ENCODE measurements around the gene LIMS2.

LIMS2 gene

DNA sequence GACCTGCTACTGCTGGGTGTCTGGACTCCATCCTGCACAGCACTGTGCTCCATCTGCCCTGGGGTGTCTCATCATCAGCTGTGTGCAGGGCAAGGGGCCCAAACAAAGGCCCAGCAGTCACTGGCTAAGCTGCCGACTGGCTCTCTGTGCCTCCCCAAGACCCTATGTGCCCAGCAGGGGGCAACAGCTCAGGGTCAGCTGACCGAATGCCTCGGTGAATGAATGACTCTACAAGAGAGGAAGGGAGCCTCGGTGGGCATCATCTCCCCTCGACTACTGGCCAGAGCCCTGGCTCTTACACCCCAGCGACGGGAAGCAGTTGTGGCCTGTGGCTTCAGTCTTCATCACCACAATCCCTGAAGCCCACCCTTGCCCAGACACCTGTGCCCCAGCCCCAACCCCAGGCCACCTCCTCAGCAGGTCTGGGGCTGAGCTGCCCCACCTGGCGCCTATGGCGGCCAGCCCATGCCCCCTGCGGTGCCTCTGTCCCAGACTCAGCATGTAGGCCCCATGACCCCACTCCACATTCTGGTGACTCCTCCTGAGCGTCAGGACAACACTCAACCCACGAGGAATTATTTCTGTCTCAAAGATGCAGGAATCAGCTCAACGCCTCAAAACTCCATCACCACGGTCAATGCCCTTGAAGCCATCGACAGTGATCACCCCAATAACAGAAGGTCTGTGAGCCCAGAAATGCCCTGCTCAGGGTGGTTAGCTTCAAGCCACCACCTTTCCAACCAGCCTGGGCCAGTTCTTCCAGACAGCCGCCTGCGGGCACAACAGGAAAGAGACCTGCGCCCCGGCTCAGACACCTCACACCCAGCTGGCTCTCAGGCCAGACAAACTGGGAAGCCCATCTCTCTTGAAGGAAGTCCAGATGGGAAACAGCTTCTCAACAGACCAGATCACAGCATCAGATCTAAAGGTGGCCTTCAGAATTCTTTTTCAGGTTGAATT is 31.0 kb downstream of the LIMS2 start:
- TF ChIP-seq, protein P1, sequence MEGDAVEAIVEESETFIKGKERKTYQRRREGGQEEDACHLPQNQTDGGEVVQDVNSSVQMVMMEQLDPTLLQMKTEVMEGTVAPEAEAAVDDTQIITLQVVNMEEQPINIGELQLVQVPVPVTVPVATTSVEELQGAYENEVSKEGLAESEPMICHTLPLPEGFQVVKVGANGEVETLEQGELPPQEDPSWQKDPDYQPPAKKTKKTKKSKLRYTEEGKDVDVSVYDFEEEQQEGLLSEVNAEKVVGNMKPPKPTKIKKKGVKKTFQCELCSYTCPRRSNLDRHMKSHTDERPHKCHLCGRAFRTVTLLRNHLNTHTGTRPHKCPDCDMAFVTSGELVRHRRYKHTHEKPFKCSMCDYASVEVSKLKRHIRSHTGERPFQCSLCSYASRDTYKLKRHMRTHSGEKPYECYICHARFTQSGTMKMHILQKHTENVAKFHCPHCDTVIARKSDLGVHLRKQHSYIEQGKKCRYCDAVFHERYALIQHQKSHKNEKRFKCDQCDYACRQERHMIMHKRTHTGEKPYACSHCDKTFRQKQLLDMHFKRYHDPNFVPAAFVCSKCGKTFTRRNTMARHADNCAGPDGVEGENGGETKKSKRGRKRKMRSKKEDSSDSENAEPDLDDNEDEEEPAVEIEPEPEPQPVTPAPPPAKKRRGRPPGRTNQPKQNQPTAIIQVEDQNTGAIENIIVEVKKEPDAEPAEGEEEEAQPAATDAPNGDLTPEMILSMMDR (IDR thresholded peaks at IDR 0.05; ENCODE audit: low read depth, low read length, missing control alignments): no peak
- no peak overlapping the region for H3K4me3 ChIP-seq (ENCODE audit: low read depth, low read length)
- no peak for DNase-seq (ENCODE audit: low read depth)

GRCh38 chr2:127643439-127644065 is 31.8 kb downstream of the LIMS2 start:
- no peak for DNase-seq (ENCODE audit: low read depth)
- TF ChIP-seq, protein P1 (IDR thresholded peaks at IDR 0.05; ENCODE audit: low read depth, low read length, missing control alignments): no peak
- H3K4me3 ChIP-seq (ENCODE audit: low read depth, low read length): no peak overlapping the region

DNA sequence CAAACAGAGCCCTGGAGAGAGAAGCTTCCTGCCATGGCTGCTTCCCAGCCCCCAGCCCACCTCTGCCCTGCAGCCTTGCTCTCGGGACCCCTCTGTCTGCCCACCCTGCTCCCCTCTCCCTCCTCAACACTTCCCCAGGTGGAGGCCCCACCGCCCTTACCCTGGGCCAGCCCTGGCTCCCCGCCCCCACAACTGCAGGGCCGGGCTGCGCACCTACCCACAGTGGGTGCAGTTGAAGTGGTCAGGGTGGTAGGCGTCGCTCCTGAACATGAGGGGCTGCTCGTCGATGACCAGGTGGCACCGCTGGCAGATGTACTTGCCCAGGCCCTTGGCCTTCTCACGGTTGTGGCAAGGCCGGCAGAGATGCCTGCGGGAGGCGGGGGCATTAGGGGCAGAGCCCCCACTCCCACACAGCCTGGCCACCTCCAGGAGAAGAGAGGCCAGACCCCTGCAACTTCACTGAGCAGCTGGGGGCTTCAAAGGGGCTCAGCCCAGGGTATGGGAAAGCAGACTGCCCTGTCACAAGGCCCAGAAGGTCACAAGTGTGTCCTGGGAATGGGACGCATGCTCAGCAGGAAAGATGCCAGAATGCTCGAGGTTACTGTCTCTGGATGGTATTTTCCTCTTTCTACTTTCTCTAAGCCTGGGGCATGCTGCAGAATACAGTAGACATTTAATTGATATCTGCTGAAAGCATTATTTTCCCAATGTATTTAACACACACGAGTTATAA is 32.5 kb downstream of the LIMS2 start:
- TF ChIP-seq, protein P1 (IDR thresholded peaks at IDR 0.05; ENCODE audit: low read depth, low read length, missing control alignments): no peak

DNA sequence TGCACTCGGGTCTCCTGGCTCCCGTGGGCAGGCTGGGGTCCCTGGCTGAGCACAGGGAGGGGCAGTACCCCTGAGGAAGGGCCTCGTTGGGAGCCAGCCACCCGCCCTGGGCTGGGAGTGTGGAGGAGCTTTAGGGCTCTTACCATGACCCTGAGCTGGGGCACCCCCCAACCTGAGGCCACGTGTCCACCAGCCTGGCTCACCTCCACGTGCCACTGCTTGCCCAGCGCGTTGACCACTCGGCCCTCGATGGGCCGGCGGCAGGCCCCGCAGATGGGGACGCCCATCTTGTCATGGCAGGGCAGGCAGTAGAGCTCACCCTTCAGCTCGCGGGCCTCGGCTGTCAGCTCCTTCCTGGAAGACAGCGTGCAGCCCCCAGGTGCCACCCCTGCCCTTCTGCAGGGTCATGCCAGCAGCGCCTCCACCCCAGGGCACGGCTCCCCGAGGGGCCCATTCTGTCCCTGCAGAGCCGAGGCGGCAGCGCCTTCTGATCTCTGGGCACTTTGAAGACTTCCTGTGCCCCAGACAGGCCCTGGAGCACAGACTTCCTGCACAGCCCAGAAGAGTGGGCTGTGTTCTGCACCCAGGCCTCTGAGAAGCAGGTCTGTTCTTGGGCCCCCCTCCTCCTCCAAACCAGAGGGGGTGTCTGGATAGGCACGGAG is 33.4 kb downstream of the LIMS2 start:
- no peak overlapping the region for H3K4me3 ChIP-seq (ENCODE audit: low read depth, low read length)
- TF ChIP-seq, protein P1 (IDR thresholded peaks at IDR 0.05; ENCODE audit: low read depth, low read length, missing control alignments): no peak
- DNase-seq (ENCODE audit: low read depth): no peak

More for the DNA sequence above, 32.5 kb downstream of the LIMS2 start:
- no peak for DNase-seq (ENCODE audit: low read depth)
- no peak overlapping the region for H3K4me3 ChIP-seq (ENCODE audit: low read depth, low read length)

DNA sequence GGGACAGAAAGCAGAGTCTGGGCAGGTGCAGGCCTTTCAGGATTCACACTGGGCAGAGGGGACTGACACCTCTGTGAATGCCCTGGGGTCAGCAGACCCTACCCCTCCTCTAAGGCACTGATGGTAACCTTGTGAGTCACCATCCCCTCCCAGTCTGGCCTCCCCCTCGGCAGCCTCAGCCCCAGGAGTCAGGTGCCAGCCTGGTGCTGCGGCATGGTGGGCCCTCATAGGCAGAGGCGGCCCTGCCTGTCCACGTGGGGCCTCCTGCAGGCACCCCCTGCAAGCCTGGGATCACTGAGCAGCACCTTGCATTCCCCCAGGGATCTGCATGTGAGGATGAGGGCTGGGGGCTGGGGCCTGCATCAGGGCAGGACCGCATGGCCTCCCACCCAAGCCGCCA is 34.2 kb downstream of the LIMS2 start:
- TF ChIP-seq, protein P1 (IDR thresholded peaks at IDR 0.05; ENCODE audit: low read depth, low read length, missing control alignments): no peak
- no peak for DNase-seq (ENCODE audit: low read depth)
- no peak overlapping the region for H3K4me3 ChIP-seq (ENCODE audit: low read depth, low read length)
